Dendritic cell treated with granulocyte-macrophage colony-stimulating factor and Interleukin-4, amounts not matched to agents 40 ng/mL and 50 ng/mL, for 4 days (primary cell): ENCODE measurements around the gene ANKRD12.

Source experiments
- H3K27ac Mint-ChIP-seq: one replicate; pipeline ENCODE4 v1.8.0; 2022; ENCODE audit warnings: mild to moderate bottlenecking, mixed read lengths
- H3K27me3 Mint-ChIP-seq: one replicate; pipeline ENCODE4 v1.8.0; 2022; ENCODE audit warnings: mild to moderate bottlenecking, mixed read lengths
- H3K36me3 Mint-ChIP-seq: one replicate; pipeline ENCODE4 v1.8.0; 2022; ENCODE audit warnings: low read depth, mixed read lengths
- H3K4me1 Mint-ChIP-seq: one replicate; pipeline ENCODE4 v1.8.0; 2022; ENCODE audit warnings: low read depth, mixed read lengths
- H3K4me3 Mint-ChIP-seq: one replicate; pipeline ENCODE4 v1.8.0; 2022; ENCODE audit warnings: mild to moderate bottlenecking, moderate library complexity, mixed read lengths
- H3K9me3 Mint-ChIP-seq: one replicate; pipeline ENCODE4 v1.8.0; 2022; ENCODE audit warnings: mixed read lengths
- intact Hi-C: fragments of 100-400 bp; cut with micrococcal nuclease; formaldehyde crosslinking; loops from one replicate; pipeline ENCODE4 v1.15.0; 2022

ANKRD12 gene

DNA sequence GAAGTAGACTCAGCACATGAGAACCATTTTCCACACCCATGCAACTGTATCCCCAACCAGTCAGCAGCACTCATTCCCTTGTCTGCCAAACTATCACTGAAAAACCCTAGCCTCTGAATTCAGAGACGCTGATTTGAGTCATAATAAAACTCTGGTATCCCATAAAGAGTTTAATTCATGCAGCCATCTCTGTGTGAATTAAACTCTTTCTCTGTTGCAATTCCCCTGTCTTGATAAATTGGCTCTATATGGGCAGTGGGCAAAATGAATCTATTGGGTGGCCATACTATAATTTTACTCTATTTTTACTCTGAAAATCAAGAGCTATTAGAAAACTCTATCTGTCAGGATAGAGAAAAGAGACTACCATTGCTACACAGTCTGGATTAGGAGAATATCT, 157.4 kb downstream of the ANKRD12 start:
- Mint-ChIP-seq H3K27ac (no peak overlapping the region), H3K4me1 (no peaks in the 10 kb centered on the region), H3K9me3 (peaks cover 36% of the 10 kb centered on the region), H3K27me3 (no peaks in the 10 kb centered on the region), H3K36me3 (peaks cover 12% of the 10 kb centered on the region), H3K4me3 (no peak overlapping the region)
- intact Hi-C loops: no loop called here

DNA sequence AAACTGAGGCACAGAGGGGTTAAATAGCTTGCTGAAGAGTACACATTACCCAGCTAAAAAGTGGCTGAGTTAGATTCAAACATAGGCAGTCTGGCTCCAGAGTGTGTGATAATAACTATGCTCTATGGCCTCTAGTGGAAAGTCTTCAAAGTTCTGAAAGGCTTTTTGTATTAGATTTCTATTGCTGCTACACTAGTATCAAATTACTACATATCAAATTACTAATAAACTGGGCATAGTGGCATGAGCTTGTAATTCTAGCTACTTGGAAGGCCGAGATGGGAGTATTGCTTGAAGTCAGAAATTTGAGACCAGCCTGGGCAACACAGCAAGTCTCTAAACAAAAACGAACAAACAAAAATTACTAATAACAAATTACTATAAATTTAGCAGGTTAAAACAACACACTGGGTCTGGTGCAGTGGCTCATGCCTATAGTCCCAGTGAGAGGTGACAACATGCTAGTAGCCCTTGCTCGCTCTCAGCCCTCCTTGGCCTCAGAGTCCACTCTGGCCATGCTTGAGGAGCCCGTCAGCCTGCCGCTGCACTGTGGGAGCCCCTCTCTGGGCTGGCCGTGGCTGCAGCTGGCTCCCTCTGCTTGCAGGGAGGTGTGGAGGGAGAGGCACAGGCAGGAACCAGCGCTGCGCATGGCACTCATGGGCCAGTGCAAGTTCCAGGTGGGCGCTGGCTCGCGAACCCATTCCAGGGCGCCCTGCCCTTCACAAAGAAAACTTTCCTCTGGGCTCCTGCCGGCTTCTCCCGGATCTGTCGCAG, 159.8 kb downstream of the ANKRD12 start:
- intact Hi-C loops: no loop called here
- Mint-ChIP-seq H3K4me3 (no peak overlapping the region), H3K27me3 (no peaks in the 10 kb centered on the region), H3K36me3 (peaks cover 12% of the 10 kb centered on the region), H3K27ac (no peak overlapping the region), H3K4me1 (no peaks in the 10 kb centered on the region), H3K9me3 (peaks cover 36% of the 10 kb centered on the region)

GRCh38 chr18:9297007-9297393, 160.4 kb downstream of the ANKRD12 start:
- Mint-ChIP-seq H3K4me1 (no peaks in the 10 kb centered on the region), H3K27ac (no peak overlapping the region), H3K4me3 (no peak overlapping the region), H3K36me3 (peaks cover 12% of the 10 kb centered on the region), H3K27me3 (no peaks in the 10 kb centered on the region), H3K9me3 (peaks cover 36% of the 10 kb centered on the region)
- intact Hi-C loops: no loop called here

DNA sequence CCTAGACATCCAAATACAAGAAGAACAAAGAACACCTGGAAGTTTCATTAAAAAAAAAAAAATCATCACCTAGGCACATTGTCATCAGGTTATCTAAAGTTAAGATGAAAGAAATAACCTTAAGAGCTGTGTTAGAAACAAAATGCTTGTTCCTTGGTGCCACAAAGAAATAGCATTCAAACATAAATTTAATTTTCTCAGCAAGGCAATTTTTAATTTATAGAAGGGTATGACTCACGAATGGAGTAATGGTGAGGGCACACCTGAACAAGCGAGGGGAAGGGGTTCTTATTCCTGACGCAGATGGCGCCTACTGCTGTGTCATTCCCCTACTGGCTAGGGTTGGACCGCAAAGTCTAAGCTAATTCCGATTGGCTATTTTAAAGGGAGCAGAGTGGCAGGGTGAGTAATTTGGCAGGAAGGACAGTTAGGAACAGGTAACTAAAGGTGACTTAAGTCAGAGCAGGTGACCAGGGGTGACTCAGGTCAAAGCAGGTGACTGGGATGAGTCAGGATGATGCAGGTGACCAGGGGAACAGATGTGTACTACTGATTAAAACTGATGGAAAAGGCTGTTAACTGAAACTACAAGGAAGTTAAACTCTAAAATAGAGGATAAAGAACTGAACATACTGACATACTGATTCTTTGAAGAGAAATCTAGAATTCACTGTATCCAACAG, 167.9 kb downstream of the ANKRD12 start:
- H3K4me3 Mint-ChIP-seq: no peak overlapping the region
- H3K4me1 Mint-ChIP-seq: no peaks in the 10 kb centered on the region
- intact Hi-C loops: no loop called here
- H3K9me3 Mint-ChIP-seq: peaks cover 46% of the 10 kb centered on the region
- no peak overlapping the region for H3K27ac Mint-ChIP-seq
- H3K27me3 Mint-ChIP-seq: no peaks in the 10 kb centered on the region
- H3K36me3 Mint-ChIP-seq: no peaks in the 10 kb centered on the region

- H3K4me3 Mint-ChIP-seq: no peak overlapping the region
- intact Hi-C loops: no loop called here
Observed at GRCh38 chr18:9319333-9319732, 182.8 kb downstream of the ANKRD12 start.

GRCh38 chr18:9321017-9321452, 184.5 kb downstream of the ANKRD12 start:
- Mint-ChIP-seq H3K4me1 (peaks cover 17% of the 10 kb centered on the region), H3K27ac (no peak overlapping the region), H3K4me3 (no peak overlapping the region), H3K27me3 (no peaks in the 10 kb centered on the region), H3K9me3 (peaks cover 19% of the 10 kb centered on the region), H3K36me3 (no peaks in the 10 kb centered on the region)
- intact Hi-C loops: no loop called here

More at GRCh38 chr18:9319333-9319732, 182.8 kb downstream of the ANKRD12 start:
- Mint-ChIP-seq H3K27me3 (no peaks in the 10 kb centered on the region), H3K9me3 (peaks cover 19% of the 10 kb centered on the region), H3K36me3 (no peaks in the 10 kb centered on the region), H3K4me1 (peaks cover 17% of the 10 kb centered on the region), H3K27ac (no peak overlapping the region)

- Mint-ChIP-seq H3K27me3 (no peaks in the 10 kb centered on the region), H3K27ac (no peak overlapping the region), H3K4me3 (no peak overlapping the region), H3K9me3 (peaks cover 19% of the 10 kb centered on the region), H3K36me3 (no peaks in the 10 kb centered on the region), H3K4me1 (peaks cover 17% of the 10 kb centered on the region)
- intact Hi-C loops: no loop called here
Observed at GRCh38 chr18:9321736-9322135, 185.2 kb downstream of the ANKRD12 start.

- peaks cover 19% of the 10 kb centered on the region for H3K9me3 Mint-ChIP-seq
Observed at GRCh38 chr18:9322744-9323143, 186.2 kb downstream of the ANKRD12 start.

GRCh38 chr18:9323750-9324445, 187.3 kb downstream of the ANKRD12 start:
- no peaks in the 10 kb centered on the region for H3K27me3 Mint-ChIP-seq
- no peak overlapping the region for H3K4me3 Mint-ChIP-seq
- no peaks in the 10 kb centered on the region for H3K36me3 Mint-ChIP-seq
- no peak overlapping the region for H3K27ac Mint-ChIP-seq
- intact Hi-C loops: no loop called here
- H3K4me1 Mint-ChIP-seq: peaks cover 17% of the 10 kb centered on the region
- peaks cover 25% of the 10 kb centered on the region for H3K9me3 Mint-ChIP-seq

More at GRCh38 chr18:9322744-9323143, 186.2 kb downstream of the ANKRD12 start:
- H3K4me1 Mint-ChIP-seq: peaks cover 17% of the 10 kb centered on the region
- no peak overlapping the region for H3K27ac Mint-ChIP-seq
- intact Hi-C loops: no loop called here
- no peaks in the 10 kb centered on the region for H3K36me3 Mint-ChIP-seq
- H3K27me3 Mint-ChIP-seq: no peaks in the 10 kb centered on the region
- H3K4me3 Mint-ChIP-seq: no peak overlapping the region

DNA sequence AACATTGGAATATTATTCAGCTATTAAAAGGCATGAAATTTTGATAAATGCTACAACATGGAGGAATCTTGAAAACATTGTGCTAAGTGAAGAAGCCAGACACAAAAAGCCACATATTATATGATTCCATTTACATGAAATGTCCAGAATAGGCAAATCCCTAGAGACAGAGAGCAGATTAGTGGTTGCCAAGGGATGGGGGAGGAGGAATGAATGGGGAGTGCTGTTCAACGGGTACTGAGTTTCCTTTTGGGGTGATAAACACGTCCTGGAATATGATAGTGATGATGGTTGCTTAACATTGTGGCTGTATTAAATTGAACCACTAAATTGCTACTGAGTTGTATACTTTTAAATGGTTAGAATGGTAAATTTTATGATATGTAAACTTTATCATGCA, 189.1 kb downstream of the ANKRD12 start:
- intact Hi-C loops: no loop called here
- H3K27ac Mint-ChIP-seq: no peak overlapping the region
- no peaks in the 10 kb centered on the region for H3K27me3 Mint-ChIP-seq
- peaks cover 23% of the 10 kb centered on the region for H3K4me1 Mint-ChIP-seq
- H3K9me3 Mint-ChIP-seq: peaks cover 19% of the 10 kb centered on the region
- H3K4me3 Mint-ChIP-seq: no peak overlapping the region
- no peaks in the 10 kb centered on the region for H3K36me3 Mint-ChIP-seq

DNA sequence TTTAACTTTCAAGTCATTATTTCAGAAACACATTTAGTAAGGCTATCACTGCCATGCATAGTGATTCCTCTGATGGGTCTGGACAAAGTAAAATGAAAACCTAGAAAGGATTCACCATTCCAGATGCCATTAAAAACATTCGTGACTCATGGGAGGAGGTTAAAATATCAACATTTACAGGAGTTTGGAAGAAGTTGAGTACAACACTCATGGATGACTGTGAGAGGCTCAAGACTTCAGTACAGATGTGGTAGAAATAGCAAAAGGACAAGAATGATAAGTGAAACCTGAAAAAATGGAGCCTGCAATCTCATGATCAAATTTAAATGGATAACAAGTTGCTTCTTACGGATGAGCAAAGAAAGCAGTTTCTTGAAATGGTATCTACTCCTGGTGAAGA, 192.2 kb downstream of the ANKRD12 start:
- Mint-ChIP-seq H3K4me3 (no peak overlapping the region), H3K27ac (no peak overlapping the region), H3K27me3 (peaks cover 3% of the 10 kb centered on the region), H3K9me3 (peaks cover 9% of the 10 kb centered on the region), H3K4me1 (peaks cover 8% of the 10 kb centered on the region), H3K36me3 (no peaks in the 10 kb centered on the region)
- intact Hi-C loops: no loop called here

GRCh38 chr18:9329471-9329870, 192.9 kb downstream of the ANKRD12 start:
- intact Hi-C loops: no loop called here
- Mint-ChIP-seq H3K36me3 (no peaks in the 10 kb centered on the region), H3K27me3 (peaks cover 5% of the 10 kb centered on the region), H3K4me3 (no peak overlapping the region), H3K4me1 (peaks cover 13% of the 10 kb centered on the region), H3K27ac (no peak overlapping the region), H3K9me3 (peaks cover 9% of the 10 kb centered on the region)

GRCh38 chr18:9330419-9330818, 193.8 kb downstream of the ANKRD12 start:
- intact Hi-C loops: loop anchor here (10.0 kb wide), 3 partner anchors 196 to 626 kb away; partner anchors contain the start of genes ANKRD12 and MTCL1

More at GRCh38 chr18:9330419-9330818, 193.8 kb downstream of the ANKRD12 start:
- Mint-ChIP-seq H3K27ac (no peak overlapping the region), H3K36me3 (no peaks in the 10 kb centered on the region), H3K4me1 (peaks cover 13% of the 10 kb centered on the region), H3K4me3 (no peak overlapping the region), H3K27me3 (peaks cover 5% of the 10 kb centered on the region), H3K9me3 (peaks cover 9% of the 10 kb centered on the region)
